HFFc6 (cell line): ENCODE measurements around the gene ZNF618. TPM values are rescaled to one million over a fixed set of nuclear protein-coding genes. Genes with fewer than 3 reads are reported as not detected.

Experiments
- DNase-seq: peaks from one replicate; pipeline ENCODE4 v3.0.0-alpha.2; 2018
- H3K27ac Mint-ChIP-seq: 2 replicates; pipeline ENCODE4 v1.8.0; 2020; ENCODE audit warnings: mild to moderate bottlenecking, mixed read lengths
- H3K27me3 Mint-ChIP-seq: 2 replicates; pipeline ENCODE4 v1.8.0; 2021; ENCODE audit warnings: mild to moderate bottlenecking, moderate library complexity, mixed read lengths; ENCODE audit not compliant: insufficient read depth
- H3K36me3 Mint-ChIP-seq: 2 replicates; pipeline ENCODE4 v1.8.0; 2021; ENCODE audit warnings: low read depth, mixed read lengths
- H3K4me1 Mint-ChIP-seq: 2 replicates; pipeline ENCODE4 v1.8.0; 2020; ENCODE audit warnings: low read depth, mixed read lengths
- H3K4me3 Mint-ChIP-seq: 2 replicates; pipeline ENCODE4 v1.8.0; 2020; ENCODE audit warnings: mild to moderate bottlenecking, moderate library complexity, mixed read lengths
- H3K9me3 Mint-ChIP-seq: 2 replicates; pipeline ENCODE4 v1.8.0; 2020; ENCODE audit warnings: mild to moderate bottlenecking, mixed read lengths
- total RNA-seq, 6 experiments: library from RNA; stranded (reverse); fragmentation: NEBNext Ultra II Directional; extraction: Animal tissue kit (Norgen Biotek cat#: 25700); gene quantifications; 2 replicates in 1 of 6; 3 replicates in 5 of 6; pipeline ENCODE4 v1.2.3, GENCODE V29; 2021
- TF ChIP-seq, protein P1 (sequence below): fragments of 200-600 bp; sonication (generic); IDR thresholded peaks from 2 replicates; pipeline ENCODE4 v1.5.0; 2021; ENCODE audit warnings: antibody characterized with exemption, mild to moderate bottlenecking

Gene ZNF618
- total RNA-seq, 6 experiments from 2014 or later: 9.4 to 13.6 (median 11.5) TPM

DNA sequence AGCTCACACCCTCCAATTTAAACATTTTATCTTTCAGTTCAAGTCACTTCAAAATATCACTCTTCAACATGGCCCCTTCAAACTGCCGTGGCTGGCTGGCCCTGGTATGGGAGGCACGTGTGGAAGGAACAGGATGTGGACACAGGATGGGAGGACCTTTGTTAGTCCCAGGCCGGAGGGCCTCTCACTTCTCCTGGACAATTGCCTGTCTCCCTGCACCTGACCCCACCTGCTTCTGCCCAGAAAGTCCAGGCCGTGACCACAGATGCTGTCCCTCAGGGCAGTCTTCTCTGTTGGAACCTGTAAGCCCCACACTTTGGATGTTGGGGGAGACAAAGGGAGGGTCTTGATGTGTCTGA lies 182.6 kb downstream of the ZNF618 start:
- DNase-seq: no peak
- TF ChIP-seq, protein P1, sequence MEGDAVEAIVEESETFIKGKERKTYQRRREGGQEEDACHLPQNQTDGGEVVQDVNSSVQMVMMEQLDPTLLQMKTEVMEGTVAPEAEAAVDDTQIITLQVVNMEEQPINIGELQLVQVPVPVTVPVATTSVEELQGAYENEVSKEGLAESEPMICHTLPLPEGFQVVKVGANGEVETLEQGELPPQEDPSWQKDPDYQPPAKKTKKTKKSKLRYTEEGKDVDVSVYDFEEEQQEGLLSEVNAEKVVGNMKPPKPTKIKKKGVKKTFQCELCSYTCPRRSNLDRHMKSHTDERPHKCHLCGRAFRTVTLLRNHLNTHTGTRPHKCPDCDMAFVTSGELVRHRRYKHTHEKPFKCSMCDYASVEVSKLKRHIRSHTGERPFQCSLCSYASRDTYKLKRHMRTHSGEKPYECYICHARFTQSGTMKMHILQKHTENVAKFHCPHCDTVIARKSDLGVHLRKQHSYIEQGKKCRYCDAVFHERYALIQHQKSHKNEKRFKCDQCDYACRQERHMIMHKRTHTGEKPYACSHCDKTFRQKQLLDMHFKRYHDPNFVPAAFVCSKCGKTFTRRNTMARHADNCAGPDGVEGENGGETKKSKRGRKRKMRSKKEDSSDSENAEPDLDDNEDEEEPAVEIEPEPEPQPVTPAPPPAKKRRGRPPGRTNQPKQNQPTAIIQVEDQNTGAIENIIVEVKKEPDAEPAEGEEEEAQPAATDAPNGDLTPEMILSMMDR: no peak
- no peaks in the 10 kb centered on the region for H3K4me1 Mint-ChIP-seq
- peaks cover 5% of the 10 kb centered on the region; the same call in 1 of the 2 replicates for H3K36me3 Mint-ChIP-seq
- no peak overlapping the region for H3K27ac Mint-ChIP-seq
- H3K4me3 Mint-ChIP-seq: no peak overlapping the region
- no peaks in the 10 kb centered on the region for H3K9me3 Mint-ChIP-seq
- H3K27me3 Mint-ChIP-seq: peaks cover 11% of the 10 kb centered on the region

DNA sequence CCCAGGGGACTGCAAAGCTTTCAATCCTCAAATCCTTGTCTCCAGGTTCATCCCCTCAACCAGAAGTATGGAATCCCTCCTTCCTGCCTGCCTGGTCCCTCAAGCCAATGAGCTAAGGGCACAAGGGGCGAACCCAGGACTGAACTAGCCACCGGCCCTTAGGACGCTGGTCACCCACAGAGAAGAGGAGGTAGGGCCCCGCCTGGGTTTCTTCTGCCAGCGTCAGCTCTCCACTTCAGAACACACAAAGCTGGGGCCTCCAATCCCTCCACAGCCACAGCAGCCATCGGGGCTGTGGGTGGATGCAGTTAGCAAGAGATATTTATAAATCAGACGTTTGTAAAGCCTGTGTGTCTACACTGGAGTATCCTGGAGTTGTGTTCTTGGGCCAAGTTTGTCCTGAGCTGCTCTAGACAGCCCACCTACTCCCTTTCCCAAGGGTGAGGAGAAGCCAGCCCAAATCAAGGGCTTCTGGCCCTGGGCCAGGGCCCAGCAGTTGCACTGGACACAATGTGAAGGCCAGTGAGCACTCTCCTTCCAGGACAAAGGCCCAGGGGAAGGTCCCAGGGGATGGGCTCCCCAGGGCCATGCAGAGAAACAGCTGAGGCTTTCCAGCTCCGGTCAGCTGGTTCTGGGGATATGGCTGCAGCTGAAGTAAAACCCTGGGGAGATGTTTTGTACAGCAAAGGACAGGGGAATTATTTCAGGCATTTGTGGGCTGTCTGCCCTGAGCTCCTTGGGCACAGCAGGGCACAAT lies 183.1 kb downstream of the ZNF618 start:
- TF ChIP-seq, protein P1: no peak
- no peak overlapping the region for H3K27ac Mint-ChIP-seq
- H3K4me1 Mint-ChIP-seq: no peaks in the 10 kb centered on the region
- H3K4me3 Mint-ChIP-seq: no peak overlapping the region
- DNase-seq: no peak
- peaks cover 5% of the 10 kb centered on the region; the same call in 1 of the 2 replicates for H3K36me3 Mint-ChIP-seq
- H3K9me3 Mint-ChIP-seq: no peaks in the 10 kb centered on the region
- H3K27me3 Mint-ChIP-seq: peaks cover 13% of the 10 kb centered on the region

DNA sequence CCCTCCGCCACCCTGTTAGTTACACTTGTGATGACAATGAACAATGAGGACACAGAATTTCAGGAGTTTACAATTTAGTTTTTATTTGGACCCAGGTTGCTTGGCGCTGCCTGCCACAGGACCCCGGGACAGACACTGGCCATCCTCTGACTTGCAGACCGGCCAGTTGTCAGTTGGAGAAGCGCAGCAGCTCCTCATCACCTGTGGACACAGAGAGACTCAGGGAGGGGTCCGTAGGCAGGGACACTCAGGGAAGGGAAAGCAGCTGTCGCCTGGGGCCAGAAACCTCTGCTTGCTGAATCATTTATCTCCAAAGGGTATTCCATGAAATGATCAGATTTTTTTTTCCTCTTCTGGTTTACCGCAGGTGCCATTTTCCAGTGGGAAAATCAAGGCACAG lies 184.0 kb downstream of the ZNF618 start:
- no peaks in the 10 kb centered on the region for H3K4me1 Mint-ChIP-seq
- H3K27ac Mint-ChIP-seq: no peak overlapping the region
- no peak overlapping the region for H3K4me3 Mint-ChIP-seq
- TF ChIP-seq, protein P1: no peak
- peaks cover 16% of the 10 kb centered on the region for H3K27me3 Mint-ChIP-seq
- no peaks in the 10 kb centered on the region for H3K9me3 Mint-ChIP-seq
- peaks cover 5% of the 10 kb centered on the region; the same call in 1 of the 2 replicates for H3K36me3 Mint-ChIP-seq
- no peak for DNase-seq

GRCh38 chr9:114060711-114061110 lies 184.6 kb downstream of the ZNF618 start:
- Mint-ChIP-seq H3K27ac (no peak overlapping the region), H3K36me3 (peaks cover 5% of the 10 kb centered on the region; the same call in 1 of the 2 replicates), H3K4me1 (no peaks in the 10 kb centered on the region), H3K4me3 (no peak overlapping the region), H3K9me3 (no peaks in the 10 kb centered on the region), H3K27me3 (peaks cover 18% of the 10 kb centered on the region)
- TF ChIP-seq, protein P1: no peak
- DNase-seq: no peak

GRCh38 chr9:114061292-114061691 lies 185.2 kb downstream of the ZNF618 start:
- Mint-ChIP-seq H3K9me3 (no peaks in the 10 kb centered on the region), H3K27me3 (peaks cover 18% of the 10 kb centered on the region), H3K4me1 (no peaks in the 10 kb centered on the region), H3K27ac (no peak overlapping the region), H3K4me3 (no peak overlapping the region), H3K36me3 (peaks cover 5% of the 10 kb centered on the region; the same call in 1 of the 2 replicates)
- TF ChIP-seq, protein P1: no peak
- DNase-seq: no peak
